Vagina (tissue), 2 donors: Measurements from ENCODE around the gene GALM. TPM values are rescaled to one million over a fixed set of nuclear protein-coding genes. Genes with fewer than 3 reads are reported as not detected.

ENCODE experiments used
- DNase-seq, 2 donors: peaks; one replicate each; pipeline ENCODE4 v3.0.0-alpha.2; 2017; ENCODE audit errors: extremely low spot score in 2 of 2
- H3K27ac ChIP-seq: fragments of 200-600 bp; sonication (generic); one replicate; pipeline ENCODE4 v1.5.1; 2019
- H3K27me3 ChIP-seq: fragments of 200-600 bp; sonication (generic); one replicate; pipeline ENCODE4 v1.5.1; 2019
- H3K36me3 ChIP-seq, 2 donors: fragments of 200-600 bp; sonication (generic); one replicate each; pipeline ENCODE4 v1.5.1; 2017 to 2019
- H3K4me1 ChIP-seq: fragments of 200-600 bp; sonication (generic); one replicate; pipeline ENCODE4 v1.5.1; 2019
- H3K4me3 ChIP-seq, 2 donors: fragments of 200-600 bp; sonication (generic); 1 replicate in 1 of 2; 2 replicates in 1 of 2; pipeline ENCODE4 v1.5.1; 2016 to 2019
- H3K9me3 ChIP-seq: fragments of 200-600 bp; sonication (generic); one replicate; pipeline ENCODE4 v1.5.1; 2019
- CTCF ChIP-seq, 3 experiments: fragments of 450-650 bp in 2 of 3; fragments of 200-600 bp in 1 of 3; sonication (generic) in 1 of 3; IDR thresholded peaks; one replicate each; pipeline ENCODE4 v1.5.1; 2017 to 2019; ENCODE audit warnings: antibody characterized with exemption in 3 of 3, mild to moderate bottlenecking in 2 of 3, moderate library complexity in 2 of 3
- POLR2A ChIP-seq, 2 donors: fragments of 450-650 bp; IDR thresholded peaks; one replicate each; pipeline ENCODE4 v1.6.1; 2017; ENCODE audit warnings: antibody characterized with exemption in 2 of 2, mild to moderate bottlenecking in 2 of 2, moderate library complexity in 2 of 2
- POLR2AphosphoS5 ChIP-seq, 2 donors: sonication (generic); formaldehyde crosslinking; IDR thresholded peaks; one replicate each; pipeline ENCODE4 v1.9.0; 2017; ENCODE audit warnings: antibody characterized with exemption in 2 of 2, mild to moderate bottlenecking in 2 of 2, low read depth in 1 of 2; ENCODE audit not compliant: insufficient read depth in 1 of 2
- intact Hi-C: fragments of 100-400 bp; cut with DNase I; formaldehyde crosslinking; loops from one replicate; pipeline ENCODE4 v1.15.1; 2023
- total RNA-seq: library from RNA; depleted of rRNA; stranded (reverse); fragments of >200 nt; gene quantifications from one replicate; pipeline ENCODE4 v1.2.3, GENCODE V29; 2016

GALM gene
- total RNA-seq, 1 donor from 2014 or later, result 16.9 TPM

GRCh38 chr2:38720613-38721241 is 54.8 kb downstream of the GALM start:
- intact Hi-C loops, result loop anchor here (10.0 kb wide), 1 partner anchor 416 kb away; no protein-coding TSS in a partner anchor
- TF ChIP-seq CTCF (IDR thresholded peaks at IDR 0.05), result no peak
- TF ChIP-seq POLR2AphosphoS5 (IDR thresholded peaks at IDR 0.05; ENCODE audit: insufficient read depth in 1 of 2, low read depth in 1 of 2), result peak in 1 of 2 donors; percentile 36
- H3K4me1 ChIP-seq, result peaks cover 32% of the 10 kb centered on the region
- peak in 1 of 2 donors; percentile 91 for DNase-seq
- no peak overlapping the region for H3K4me3 ChIP-seq
- H3K27me3 ChIP-seq, result no peaks in the 10 kb centered on the region
- H3K36me3 ChIP-seq, result no peaks in the 10 kb centered on the region
- no peaks in the 10 kb centered on the region for H3K9me3 ChIP-seq
- H3K27ac ChIP-seq, result no peak overlapping the region

DNA sequence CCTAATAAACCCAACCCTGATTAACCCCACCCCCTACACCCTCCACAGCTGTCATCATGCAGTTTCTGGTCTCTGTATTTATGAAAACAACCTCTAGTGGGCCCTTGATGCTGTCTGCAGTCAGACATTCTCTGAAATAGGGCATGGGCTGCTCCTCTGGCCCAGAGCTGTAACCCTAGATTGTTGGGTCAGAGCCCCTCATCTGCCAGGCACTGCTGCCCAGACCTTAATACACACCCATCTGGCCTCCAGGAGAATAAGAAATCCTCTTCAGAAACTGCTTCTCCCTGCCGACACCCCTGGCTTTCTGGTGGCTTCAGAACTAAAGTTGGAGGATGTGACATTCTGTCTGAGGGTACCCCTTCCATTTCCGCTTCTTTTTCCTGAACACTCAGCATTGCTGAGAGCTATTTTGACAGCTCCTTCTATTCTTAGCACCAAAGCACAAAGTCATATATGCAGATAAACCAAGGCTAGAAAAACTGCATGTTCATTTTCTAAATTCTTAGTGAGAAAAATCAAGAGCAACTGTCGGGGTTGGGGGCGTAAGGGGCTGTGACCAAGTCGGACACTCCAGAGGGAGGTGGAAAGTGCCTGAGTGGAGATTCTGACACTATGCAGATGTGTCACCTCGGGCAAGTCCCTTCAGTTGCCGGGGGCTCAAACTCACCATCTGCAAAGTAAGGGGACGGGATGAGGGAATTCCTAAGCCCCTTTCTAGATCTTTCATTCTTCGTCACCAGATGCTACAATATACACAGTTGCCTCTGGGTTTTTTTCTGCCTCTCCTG is 56.6 kb downstream of the GALM start:
- Histone ChIP-seq H3K4me1 (peaks cover 32% of the 10 kb centered on the region), H3K4me3 (no peak overlapping the region), H3K27me3 (no peaks in the 10 kb centered on the region), H3K9me3 (no peaks in the 10 kb centered on the region), H3K36me3 (no peaks in the 10 kb centered on the region), H3K27ac (no peak overlapping the region)
- no peak for DNase-seq
- TF ChIP-seq CTCF (IDR thresholded peaks at IDR 0.05), result no peak
- TF ChIP-seq POLR2AphosphoS5 (IDR thresholded peaks at IDR 0.05; ENCODE audit: insufficient read depth in 1 of 2, low read depth in 1 of 2), result no peak
- TF ChIP-seq POLR2A (IDR thresholded peaks at IDR 0.05), result no peak
- intact Hi-C loops, result loop anchor here (10.0 kb wide), 1 partner anchor 418 kb away; no protein-coding TSS in a partner anchor

- Histone ChIP-seq H3K4me1 (peaks cover 32% of the 10 kb centered on the region), H3K4me3 (no peak overlapping the region), H3K27ac (no peak overlapping the region), H3K9me3 (no peaks in the 10 kb centered on the region), H3K27me3 (no peaks in the 10 kb centered on the region), H3K36me3 (no peaks in the 10 kb centered on the region)
- intact Hi-C loops, result loop anchor here (10.0 kb wide), 1 partner anchor 418 kb away; no protein-coding TSS in a partner anchor
- TF ChIP-seq POLR2AphosphoS5 (IDR thresholded peaks at IDR 0.05; ENCODE audit: insufficient read depth in 1 of 2, low read depth in 1 of 2) (no peak), POLR2A (IDR thresholded peaks at IDR 0.05) (no peak), CTCF (IDR thresholded peaks at IDR 0.05) (no peak)
- DNase-seq, result no peak
Measured at GRCh38 chr2:38723173-38723572, 57.3 kb downstream of the GALM start.

DNA sequence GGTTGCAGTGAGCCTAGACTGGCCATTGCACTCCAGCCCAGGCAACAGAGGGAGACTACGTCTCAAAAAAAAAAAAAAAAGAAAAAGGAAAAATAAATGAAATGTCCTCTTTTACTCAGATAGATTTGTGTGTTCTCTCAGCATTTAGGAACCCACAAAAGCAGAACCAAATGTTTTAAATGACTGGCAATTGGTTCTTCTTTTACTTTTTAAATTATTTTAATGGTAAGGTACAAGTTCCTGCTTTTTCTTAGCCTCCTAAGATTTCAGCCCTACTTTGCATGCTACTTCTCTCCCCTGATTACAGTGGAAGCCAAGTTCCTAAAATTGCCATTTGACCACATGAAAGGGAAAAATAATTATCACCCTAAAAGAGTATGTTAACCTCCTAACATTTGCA is 61.7 kb downstream of the GALM start:
- intact Hi-C loops, result loop anchor here (5.0 to 10.0 kb wide), 2 partner anchors 145 to 423 kb away; no protein-coding TSS in a partner anchor
- Histone ChIP-seq H3K27ac (no peak overlapping the region), H3K4me3 (no peak overlapping the region), H3K27me3 (no peaks in the 10 kb centered on the region), H3K9me3 (no peaks in the 10 kb centered on the region), H3K4me1 (peaks cover 5% of the 10 kb centered on the region), H3K36me3 (peaks cover under 1 to 2% of the 10 kb centered on the region in 2 donors)
- no peak for TF ChIP-seq POLR2A (IDR thresholded peaks at IDR 0.05)
- TF ChIP-seq POLR2AphosphoS5 (IDR thresholded peaks at IDR 0.05; ENCODE audit: insufficient read depth in 1 of 2, low read depth in 1 of 2), result no peak
- no peak for TF ChIP-seq CTCF (IDR thresholded peaks at IDR 0.05)
- no peak for DNase-seq
